GM21447 (cell line): ENCODE measurements around the gene MOSMO.
"Not testable (repeated sequence)": the region's sequence is repeated elsewhere in the genome, so short reads cannot be mapped to it uniquely, and the experiment has no call there.

Source experiments
- ATAC-seq: cut with Tn5 transposase; IDR thresholded peaks from one replicate; pipeline ENCODE4 v1.9.1; 2021; ENCODE audit not compliant: unreplicated experiment

MOSMO gene

GRCh38 chr16:22091721-22092120 is 83.8 kb downstream of the MOSMO start:
- no peak for ATAC-seq

- ATAC-seq: no peak
Observed at GRCh38 chr16:22092143-22092933, 84.4 kb downstream of the MOSMO start, which contains the start of gene VWA3A. TSS of gene VWA3A (plus strand) at chr16:22092541. CDS start at chr16:22092638, 97 bp downstream.

- ATAC-seq: no peak
Observed at GRCh38 chr16:22093331-22093730, 85.4 kb downstream of the MOSMO start.

GRCh38 chr16:22093996-22094395 is 86.1 kb downstream of the MOSMO start:
- ATAC-seq: no peak

- ATAC-seq: no peak
Observed at GRCh38 chr16:22098405-22099255, 90.7 kb downstream of the MOSMO start.

- ATAC-seq: no peak
Observed at GRCh38 chr16:22099256-22099975, 91.5 kb downstream of the MOSMO start.

- no peak for ATAC-seq
Observed at GRCh38 chr16:22103441-22103840, 95.5 kb downstream of the MOSMO start.

GRCh38 chr16:22109258-22109898 is 101.5 kb downstream of the MOSMO start:
- no peak for ATAC-seq

- ATAC-seq: not testable (repeated sequence)
Observed at GRCh38 chr16:22111629-22112028, 103.7 kb downstream of the MOSMO start.

- ATAC-seq: no peak
Observed at GRCh38 chr16:22116095-22116700, 108.3 kb downstream of the MOSMO start.

- no peak for ATAC-seq
Observed at GRCh38 chr16:22117609-22118008, 109.7 kb downstream of the MOSMO start.

GRCh38 chr16:22120440-22120839 is 112.5 kb downstream of the MOSMO start:
- ATAC-seq: no peak

GRCh38 chr16:22122239-22122638 is 114.3 kb downstream of the MOSMO start:
- no peak for ATAC-seq

GRCh38 chr16:22123146-22123545 is 115.2 kb downstream of the MOSMO start:
- no peak for ATAC-seq

- ATAC-seq: no peak
Observed at GRCh38 chr16:22123759-22124490, 116.0 kb downstream of the MOSMO start.

GRCh38 chr16:22124583-22125284 is 116.8 kb downstream of the MOSMO start:
- ATAC-seq: no peak

- no peak for ATAC-seq
Observed at GRCh38 chr16:22126037-22126558, 118.2 kb downstream of the MOSMO start.

- ATAC-seq: not testable (repeated sequence)
Observed at GRCh38 chr16:22128537-22128936, 120.6 kb downstream of the MOSMO start.

- ATAC-seq: no peak
Observed at GRCh38 chr16:22130528-22130927, 122.6 kb downstream of the MOSMO start.
